BLaER1 treated with 17β-estradiol and CSF1 and Interleukin-3, amounts not matched to agents 10 nM and 100 nM (cell line): ENCODE data around the gene CADM1.

Source experiments
- H3K27ac ChIP-seq, 11 experiments: shearing (Covaris generic); formaldehyde crosslinking; 2 replicates each; pipeline ENCODE4 v1.8.1; 2022
- H3K27me3 ChIP-seq, 11 experiments: shearing (Covaris generic); formaldehyde crosslinking; 2 replicates each; pipeline ENCODE4 v1.8.1; 2022
- H3K36me3 ChIP-seq, 11 experiments: shearing (Covaris generic); formaldehyde crosslinking; 2 replicates each; pipeline ENCODE4 v1.8.1; 2022
- H3K4me1 ChIP-seq, 10 experiments: shearing (Covaris generic); formaldehyde crosslinking; 2 replicates each; pipeline ENCODE4 v1.8.1; 2022
- H3K4me2 ChIP-seq, 11 experiments: shearing (Covaris generic); formaldehyde crosslinking; 2 replicates each; pipeline ENCODE4 v1.8.1; 2022
- H3K4me3 ChIP-seq, 10 experiments: shearing (Covaris generic); formaldehyde crosslinking; 2 replicates each; pipeline ENCODE4 v1.8.1; 2022
- H3K9ac ChIP-seq, 11 experiments: shearing (Covaris generic); formaldehyde crosslinking; 2 replicates each; pipeline ENCODE4 v1.8.1; 2022
- H3K9me3 ChIP-seq, 11 experiments: shearing (Covaris generic); formaldehyde crosslinking; replicated peaks in 1 of 11; 2 replicates each; pipeline ENCODE4 v1.8.1; 2022
- H4K20me1 ChIP-seq, 11 experiments: shearing (Covaris generic); formaldehyde crosslinking; 2 replicates each; pipeline ENCODE4 v1.8.1; 2022
- Cebpa-rat ChIP-seq, 11 experiments: shearing (Covaris generic); IDR thresholded peaks; 2 replicates each; pipeline ENCODE4 v1.8.1; 2022

CADM1 gene

DNA sequence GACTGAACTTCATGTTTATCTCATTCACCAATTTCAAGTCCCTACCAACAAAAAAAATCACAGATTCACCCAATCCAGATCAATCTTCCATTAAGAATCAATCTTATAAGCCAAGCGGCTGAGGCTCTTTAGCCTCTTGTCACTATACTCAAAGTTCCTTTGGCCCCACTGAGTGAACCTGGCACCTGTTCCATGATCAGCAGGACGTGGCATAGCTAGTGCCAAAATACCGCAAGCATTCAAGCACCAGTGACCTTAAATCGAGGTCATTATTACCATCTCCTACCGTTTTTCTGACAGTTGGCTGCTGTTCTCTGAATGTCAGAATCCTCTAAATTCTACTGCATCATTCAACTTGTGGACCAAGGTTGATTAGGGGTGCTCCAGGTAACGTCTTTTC lies 141.2 kb downstream of the CADM1 start:
- Histone ChIP-seq H3K27ac (no peak overlapping the region), H3K4me1 (no peaks in the 10 kb centered on the region), H3K36me3 (no peaks in the 10 kb centered on the region), H3K4me3 (no peak overlapping the region), H3K4me2 (no peak overlapping the region), H3K9me3 (no peaks in the 10 kb centered on the region), H4K20me1 (no peaks in the 10 kb centered on the region), H3K9ac (no peak overlapping the region), H3K27me3 (no peaks in the 10 kb centered on the region)
- TF ChIP-seq Cebpa-rat (IDR thresholded peaks at IDR 0.05), result no peak

DNA sequence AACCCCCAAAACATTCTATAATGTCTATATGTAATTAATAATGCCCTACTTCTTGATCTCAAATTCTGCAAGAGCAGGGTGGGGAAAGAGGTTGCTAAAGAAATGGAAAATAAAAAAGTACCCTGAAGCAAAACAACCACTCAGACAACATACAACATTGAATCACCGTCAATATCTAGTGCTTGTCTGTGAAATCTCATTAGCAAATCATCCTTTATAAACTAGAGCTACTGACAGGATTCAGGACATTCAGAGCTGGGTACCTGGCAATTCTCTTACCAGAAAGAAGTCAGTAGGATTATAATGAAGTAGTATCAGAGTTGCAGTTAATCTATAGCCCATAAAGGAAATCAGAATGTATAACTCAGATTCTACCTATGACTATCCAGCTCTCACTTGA lies 143.2 kb downstream of the CADM1 start:
- no peaks in the 10 kb centered on the region for H3K4me1 ChIP-seq
- no peak overlapping the region for H3K4me3 ChIP-seq
- TF ChIP-seq Cebpa-rat (IDR thresholded peaks at IDR 0.05), result no peak
- H3K4me2 ChIP-seq, result no peak overlapping the region
- no peaks in the 10 kb centered on the region for H3K27me3 ChIP-seq
- no peak overlapping the region for H3K27ac ChIP-seq
- no peaks in the 10 kb centered on the region for H4K20me1 ChIP-seq
- H3K9me3 ChIP-seq, result no peaks in the 10 kb centered on the region
- no peaks in the 10 kb centered on the region for H3K36me3 ChIP-seq
- H3K9ac ChIP-seq, result no peak overlapping the region

DNA sequence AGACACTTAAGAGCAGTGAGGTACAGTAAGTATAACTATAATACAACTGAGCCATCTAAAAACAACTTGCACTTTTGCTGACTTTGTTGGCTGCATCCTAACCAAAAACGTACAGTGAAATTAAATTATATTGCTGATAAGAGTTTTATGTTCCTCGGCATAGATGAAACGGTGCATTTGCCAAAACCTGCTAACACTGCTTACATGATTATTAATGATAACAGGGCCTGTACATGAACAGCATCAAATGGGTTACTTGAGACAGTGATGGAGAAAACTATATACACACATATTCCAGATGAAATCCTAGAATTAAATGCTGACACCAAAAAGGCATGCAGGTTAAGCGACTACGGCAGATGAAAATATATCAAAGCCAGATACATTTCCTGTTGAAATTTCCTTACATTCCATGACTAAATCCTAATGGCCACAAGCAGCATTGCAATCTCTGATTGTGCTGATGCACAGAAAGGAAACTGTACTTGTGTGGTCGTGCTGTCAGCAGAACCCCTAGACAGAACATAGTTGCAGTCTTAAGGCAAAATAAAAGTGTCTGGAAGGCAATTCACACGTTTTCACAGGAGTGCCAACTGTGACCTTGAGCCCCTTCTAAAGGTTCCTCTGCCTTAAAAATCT lies 143.9 kb downstream of the CADM1 start:
- Histone ChIP-seq H3K27ac (no peak overlapping the region), H3K9ac (no peak overlapping the region), H3K27me3 (no peaks in the 10 kb centered on the region), H3K4me2 (no peak overlapping the region), H3K36me3 (no peaks in the 10 kb centered on the region), H3K4me1 (no peaks in the 10 kb centered on the region), H4K20me1 (no peaks in the 10 kb centered on the region), H3K9me3 (no peaks in the 10 kb centered on the region), H3K4me3 (no peak overlapping the region)
- TF ChIP-seq Cebpa-rat (IDR thresholded peaks at IDR 0.05), result no peak

DNA sequence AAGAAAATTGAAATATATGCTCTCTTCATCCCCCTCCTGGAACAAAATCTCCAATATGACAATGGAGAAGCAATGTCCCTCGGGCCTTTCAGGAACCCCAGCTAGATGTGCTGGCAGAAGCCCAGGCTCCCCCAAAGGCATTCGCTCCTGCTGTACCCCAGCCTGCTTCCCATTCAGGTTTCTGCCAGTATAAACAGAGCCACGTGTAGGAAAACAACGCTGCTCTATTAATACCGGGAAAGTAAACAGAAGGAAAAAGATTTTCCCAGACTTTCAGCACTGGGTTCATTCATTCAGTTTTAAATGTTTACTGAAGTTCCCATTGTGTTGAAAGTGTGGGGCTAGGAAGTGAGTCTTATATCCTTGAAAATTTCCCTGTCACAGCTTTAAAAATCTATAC lies 147.1 kb downstream of the CADM1 start:
- no peak overlapping the region for H3K9ac ChIP-seq
- no peak for TF ChIP-seq Cebpa-rat (IDR thresholded peaks at IDR 0.05)
- H3K36me3 ChIP-seq, result no peaks in the 10 kb centered on the region
- no peak overlapping the region for H3K4me3 ChIP-seq
- H3K4me2 ChIP-seq, result no peak overlapping the region
- H3K27ac ChIP-seq, result no peak overlapping the region
- no peaks in the 10 kb centered on the region for H3K4me1 ChIP-seq
- H3K27me3 ChIP-seq, result no peaks in the 10 kb centered on the region
- no peaks in the 10 kb centered on the region for H3K9me3 ChIP-seq
- H4K20me1 ChIP-seq, result no peaks in the 10 kb centered on the region

DNA sequence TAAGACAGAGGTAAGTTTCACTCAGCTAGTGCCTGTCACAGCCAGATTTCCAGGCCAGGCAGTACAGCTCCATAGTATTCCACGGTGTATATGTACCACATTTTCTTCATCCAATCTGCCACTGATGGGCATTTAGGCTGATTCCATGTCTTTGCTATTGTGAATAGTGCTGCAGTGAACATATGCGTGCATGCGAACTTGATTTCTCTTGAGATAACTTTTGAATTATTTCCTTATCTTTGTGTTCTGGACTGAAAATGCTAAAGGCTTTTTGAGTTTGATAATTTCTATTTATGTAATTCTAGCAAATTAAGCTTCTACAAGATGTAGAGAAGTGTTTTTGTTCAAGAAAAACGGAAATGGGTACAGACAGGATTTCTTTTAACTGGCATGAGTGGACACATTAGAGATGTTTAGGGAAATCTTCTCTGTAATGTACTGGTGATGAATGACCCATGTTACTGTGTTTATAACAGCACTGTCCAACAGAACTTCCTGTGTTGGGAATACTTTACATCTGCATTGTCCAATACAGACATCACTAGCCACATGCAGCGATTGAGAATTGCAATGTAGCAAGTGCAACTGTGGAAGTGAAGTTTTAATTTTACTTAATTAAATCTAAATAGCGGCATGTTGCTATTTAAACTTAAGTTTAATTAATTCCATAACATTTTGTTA lies 151.3 kb downstream of the CADM1 start:
- Histone ChIP-seq H3K4me1 (no peaks in the 10 kb centered on the region), H3K9me3 (no peaks in the 10 kb centered on the region), H3K4me2 (no peak overlapping the region), H3K4me3 (no peak overlapping the region), H3K27ac (no peak overlapping the region), H4K20me1 (no peaks in the 10 kb centered on the region), H3K27me3 (no peaks in the 10 kb centered on the region), H3K9ac (no peak overlapping the region), H3K36me3 (no peaks in the 10 kb centered on the region)
- no peak for TF ChIP-seq Cebpa-rat (IDR thresholded peaks at IDR 0.05)

DNA sequence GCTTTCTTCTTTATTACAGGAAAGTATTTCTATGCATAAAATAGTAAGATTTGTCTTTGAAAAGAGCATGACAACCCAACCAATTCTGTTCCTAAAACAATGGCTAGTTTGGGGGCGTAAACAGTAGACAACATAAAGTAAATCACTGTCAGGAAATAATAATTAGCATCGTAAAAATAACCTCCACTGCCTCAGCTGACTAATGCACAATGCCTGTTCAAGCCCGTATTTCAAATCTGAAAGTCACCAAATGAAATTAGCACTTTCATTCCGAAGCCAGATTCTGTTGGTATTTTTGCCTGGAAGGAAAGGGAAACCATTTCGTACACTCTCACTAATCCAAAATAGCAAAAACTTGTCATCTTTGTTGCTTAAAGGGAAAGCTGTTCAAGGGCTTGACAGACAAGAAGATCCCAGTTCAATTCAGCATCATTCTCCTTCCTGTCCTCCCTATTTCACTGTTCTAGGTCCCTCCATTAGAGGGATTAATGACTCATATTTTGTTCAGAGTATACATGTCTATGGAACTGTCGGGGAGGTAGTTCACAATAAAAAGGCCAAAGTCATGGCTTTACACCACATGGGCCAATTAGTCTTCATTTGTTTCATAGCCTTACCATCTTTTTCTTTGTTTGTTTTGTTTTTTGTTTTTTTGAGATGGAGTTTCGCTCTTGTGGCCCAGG lies 154.7 kb downstream of the CADM1 start:
- Histone ChIP-seq H4K20me1 (no peaks in the 10 kb centered on the region), H3K9me3 (no peaks in the 10 kb centered on the region), H3K9ac (no peak overlapping the region), H3K4me2 (no peak overlapping the region), H3K4me3 (no peak overlapping the region), H3K36me3 (no peaks in the 10 kb centered on the region), H3K27ac (no peak overlapping the region), H3K4me1 (peaks cover 0 to 7% (median 0%) of the 10 kb centered on the region in 10 experiments; a peak in 4 of 20 replicates), H3K27me3 (no peaks in the 10 kb centered on the region)
- TF ChIP-seq Cebpa-rat (IDR thresholded peaks at IDR 0.05), result no peak

DNA sequence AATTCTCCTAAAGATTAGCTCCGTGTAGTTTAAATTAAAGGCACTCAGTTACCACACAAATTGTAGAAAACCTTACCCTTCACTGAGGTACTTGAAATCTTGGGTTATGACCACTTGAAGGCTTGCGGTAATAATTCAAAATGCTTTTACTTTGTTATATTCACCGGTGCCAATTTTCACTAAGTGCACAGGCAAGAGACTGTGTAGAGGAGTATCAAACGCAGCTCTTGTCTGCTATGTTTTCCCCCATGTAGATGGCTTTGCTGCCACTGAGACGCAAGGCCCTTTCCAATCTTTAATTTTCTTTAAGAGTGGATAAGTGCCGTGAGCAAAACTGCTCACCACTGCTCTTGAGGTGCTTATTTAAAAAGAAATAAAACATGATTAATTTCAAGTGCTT lies 155.8 kb downstream of the CADM1 start:
- peaks cover 0 to 7% (median 0%) of the 10 kb centered on the region in 10 experiments; a peak in 4 of 20 replicates for H3K4me1 ChIP-seq
- TF ChIP-seq Cebpa-rat (IDR thresholded peaks at IDR 0.05), result no peak
- no peaks in the 10 kb centered on the region for H4K20me1 ChIP-seq
- H3K4me3 ChIP-seq, result no peak overlapping the region
- H3K36me3 ChIP-seq, result no peaks in the 10 kb centered on the region
- H3K27ac ChIP-seq, result no peak overlapping the region
- H3K4me2 ChIP-seq, result no peak overlapping the region
- H3K27me3 ChIP-seq, result no peaks in the 10 kb centered on the region
- no peak overlapping the region for H3K9ac ChIP-seq
- no peaks in the 10 kb centered on the region for H3K9me3 ChIP-seq

DNA sequence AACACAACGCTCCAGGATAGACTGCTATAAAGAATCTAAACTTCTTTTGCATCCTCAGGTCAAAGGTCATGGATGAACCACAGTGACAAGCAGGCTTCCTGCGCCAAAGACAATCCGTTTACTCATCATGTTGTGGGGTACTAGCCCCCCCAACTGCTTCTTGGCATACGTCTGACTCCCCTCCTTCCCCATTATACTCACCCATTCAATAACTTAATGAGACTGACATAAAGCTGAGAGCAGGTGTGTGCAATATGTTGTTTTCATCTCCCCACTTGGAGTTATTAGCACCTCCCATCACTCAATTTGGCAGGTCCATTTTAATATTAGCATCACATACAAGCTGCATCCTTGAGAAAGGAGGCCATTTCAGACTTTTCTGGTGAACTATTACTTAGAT lies 157.1 kb downstream of the CADM1 start:
- no peak for TF ChIP-seq Cebpa-rat (IDR thresholded peaks at IDR 0.05)
- no peaks in the 10 kb centered on the region for H3K27me3 ChIP-seq
- peaks cover 0 to 7% (median 0%) of the 10 kb centered on the region in 10 experiments; a peak in 4 of 20 replicates for H3K4me1 ChIP-seq
- H3K27ac ChIP-seq, result no peak overlapping the region
- no peak overlapping the region for H3K4me3 ChIP-seq
- no peak overlapping the region for H3K4me2 ChIP-seq
- no peaks in the 10 kb centered on the region for H3K36me3 ChIP-seq
- H4K20me1 ChIP-seq, result no peaks in the 10 kb centered on the region
- H3K9me3 ChIP-seq, result no peaks in the 10 kb centered on the region
- no peak overlapping the region for H3K9ac ChIP-seq

DNA sequence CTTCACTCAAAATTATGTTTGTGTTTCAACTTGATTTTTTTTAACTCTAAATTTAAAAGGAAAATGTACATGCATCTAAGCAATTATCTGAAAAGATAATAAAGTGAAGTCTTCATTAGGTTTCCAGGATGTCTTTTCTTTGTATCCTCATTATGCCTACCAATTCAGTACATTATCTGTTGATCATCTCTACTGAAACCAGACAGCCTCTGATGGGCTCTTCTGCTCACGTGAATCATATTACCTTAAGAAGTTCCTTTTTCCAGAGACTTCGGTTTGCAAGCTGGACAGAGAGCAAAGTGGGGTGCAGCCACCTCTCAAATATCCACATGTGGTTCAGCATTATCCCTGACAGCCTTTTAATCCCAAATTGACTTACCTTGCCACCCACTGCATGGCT lies 158.4 kb downstream of the CADM1 start:
- Histone ChIP-seq H3K27me3 (no peaks in the 10 kb centered on the region), H3K27ac (no peak overlapping the region), H3K9ac (no peak overlapping the region), H4K20me1 (no peaks in the 10 kb centered on the region), H3K4me3 (no peak overlapping the region), H3K4me2 (peak overlapping the region in 7 of 11 experiments; percentile 14 to 31 (median 19); a peak in 6 of 22 replicates), H3K9me3 (no peaks in the 10 kb centered on the region), H3K4me1 (peaks cover 0 to 7% (median 0%) of the 10 kb centered on the region in 10 experiments; a peak in 4 of 20 replicates), H3K36me3 (no peaks in the 10 kb centered on the region)
- no peak for TF ChIP-seq Cebpa-rat (IDR thresholded peaks at IDR 0.05)
